HCT116 (cell line): ENCODE measurements around the gene MAGEA11. TPM values are rescaled to one million over a fixed set of nuclear protein-coding genes. Genes with fewer than 3 reads are reported as not detected.

Experiments used
- ATAC-seq: fragments of 200-7000 bp; cut with Tn5 transposase; 2 replicates; pipeline ENCODE4 v1.9.1; 2020; ENCODE audit warnings: mild to moderate bottlenecking, moderate library complexity
- BruUV-seq: library from RNA; stranded (reverse); fragments of 400-500 nt; replicated peaks from 2 replicates; lab custom pipeline; 2021; lab: Mats Ljungman, UMichigan
- CTCF ChIA-PET: fragments of 300-600 bp; sonication (Branson Sonifier 250); formaldehyde crosslinking; loops from one replicate; lab custom pipeline; 2021; ENCODE audit warnings: antibody characterized with exemption; lab: Charles Lee
- POLR2A ChIA-PET: fragments of 300-600, 350-600 bp; sonication (Branson Sonifier 250); formaldehyde crosslinking; loops from one replicate; lab custom pipeline; 2021; ENCODE audit warnings: antibody characterized with exemption; lab: Charles Lee
- RAD21 ChIA-PET, 2 experiments: fragments of 300-600 bp; sonication (Branson Sonifier 250); formaldehyde crosslinking; loops; one replicate each; lab custom pipeline; 2023; ENCODE audit warnings: low total read pairs in 2 of 2; ENCODE audit not compliant: uncharacterized antibody in 2 of 2, unreplicated experiment in 2 of 2, low non-redundant PET in 1 of 2; lab: Charles Lee
- DNase-seq: peaks from one replicate; pipeline ENCODE4 v3.0.0-alpha.2; 2010; ENCODE audit warnings: low read depth, low spot score
- H2AFZ ChIP-seq: fragments of 200-600 bp; shearing (Covaris generic), sonication (generic); 2 replicates; pipeline ENCODE4 v1.6.1; 2017; ENCODE audit warnings: low read depth, mixed run types, mixed read lengths, antibody characterized with exemption, low read length; ENCODE audit not compliant: poor library complexity, severe bottlenecking
- H3K27ac ChIP-seq: 2 replicates; pipeline ENCODE4 v1.5.1; 2012; ENCODE audit warnings: low read depth, low read length
- H3K27me3 ChIP-seq: fragments of 200-600 bp; sonication (generic); 2 replicates; pipeline ENCODE4 v1.6.1; 2016; ENCODE audit warnings: mixed run types, low read length, mixed read lengths; ENCODE audit not compliant: insufficient read depth
- H3K36me3 ChIP-seq, 2 experiments: fragments of 200-500 bp in 1 of 2; fragments of 200-600 bp in 1 of 2; sonication (Bioruptor generic) in 1 of 2; sonication (generic) in 1 of 2; 2 replicates each; pipeline versions ENCODE4 v1.5.1 to v1.6.1; 2014 to 2016; ENCODE audit warnings: low read length in 2 of 2, inconsistent platforms in 1 of 2, mixed read lengths in 1 of 2, mixed run types in 1 of 2; ENCODE audit not compliant: insufficient read depth in 2 of 2, control insufficient read depth in 1 of 2
- H3K4me1 ChIP-seq, 2 experiments: fragments of 200-600 bp in 1 of 2; sonication (generic) in 1 of 2; 2 replicates each; pipeline versions ENCODE4 v1.5.1 to v1.6.1; 2012 to 2017; ENCODE audit warnings: low read length in 2 of 2, inconsistent platforms in 1 of 2, mild to moderate bottlenecking in 1 of 2, mixed read lengths in 1 of 2, mixed run types in 1 of 2, moderate library complexity in 1 of 2; ENCODE audit not compliant: insufficient read depth in 2 of 2, control insufficient read depth in 1 of 2
- H3K4me2 ChIP-seq: fragments of 200-600 bp; sonication (generic); 2 replicates; pipeline ENCODE4 v1.6.1; 2017; ENCODE audit warnings: mixed run types, low read length, mixed read lengths
- H3K4me3 ChIP-seq, 2 experiments: fragments of 200-600 bp in 1 of 2; sonication (generic) in 1 of 2; replicated peaks in 1 of 2; 2 replicates each; pipeline ENCODE4 v1.5.1; 2011 to 2016; ENCODE audit warnings: low read length in 2 of 2, control low read depth in 1 of 2, low read depth in 1 of 2, mild to moderate bottlenecking in 1 of 2, mixed read lengths in 1 of 2, mixed run types in 1 of 2
- H3K79me2 ChIP-seq: fragments of 200-600 bp; sonication (generic); 2 replicates; pipeline ENCODE4 v1.6.1; 2017; ENCODE audit warnings: mild to moderate bottlenecking, mixed run types, low read length, moderate library complexity, mixed read lengths; ENCODE audit not compliant: insufficient read depth
- H3K9ac ChIP-seq: fragments of 200-600 bp; sonication (generic); 2 replicates; pipeline ENCODE4 v1.6.1; 2016; ENCODE audit warnings: low read length, mixed read lengths
- H3K9me2 ChIP-seq: fragments of 200-600 bp; sonication (generic), shearing (Covaris generic); 2 replicates; pipeline ENCODE4 v1.6.1; 2017; ENCODE audit warnings: mixed run types, mild to moderate bottlenecking, moderate library complexity; ENCODE audit not compliant: insufficient read depth
- H3K9me3 ChIP-seq, 2 experiments: fragments of 200-500 bp in 1 of 2; fragments of 200-600 bp in 1 of 2; sonication (Bioruptor generic) in 1 of 2; sonication (generic) in 1 of 2; 2 replicates each; pipeline ENCODE4 v1.6.1; 2014 to 2017; ENCODE audit warnings: low read length in 2 of 2, mixed read lengths in 2 of 2, inconsistent platforms in 1 of 2, low read depth in 1 of 2, mild to moderate bottlenecking in 1 of 2, mixed run types in 1 of 2, moderate library complexity in 1 of 2; ENCODE audit not compliant: control insufficient read depth in 1 of 2, insufficient read depth in 1 of 2
- H4K20me1 ChIP-seq: fragments of 200-600 bp; sonication (generic), shearing (Covaris generic); 2 replicates; pipeline ENCODE4 v1.6.1; 2017; ENCODE audit warnings: mixed run types, mild to moderate bottlenecking, moderate library complexity; ENCODE audit not compliant: insufficient read depth
- CBX3 ChIP-seq: IDR thresholded peaks from 2 replicates; pipeline ENCODE4 v1.6.1; 2012; ENCODE audit warnings: low read depth
- EGR1 ChIP-seq: IDR thresholded peaks from 2 replicates; pipeline ENCODE4 v1.6.1; 2012; ENCODE audit warnings: low read depth
- ELF1 ChIP-seq: IDR thresholded peaks from 2 replicates; pipeline ENCODE4 v1.6.1; 2012; ENCODE audit warnings: low read depth, borderline replicate concordance
- EZH2phosphoT487 ChIP-seq: fragments of 200-600 bp; IDR thresholded peaks from 2 replicates; pipeline ENCODE4 v1.6.1; 2018; ENCODE audit warnings: antibody characterized with exemption, borderline replicate concordance
- FOSL1 ChIP-seq: IDR thresholded peaks from 2 replicates; pipeline ENCODE4 v1.6.1; 2012; ENCODE audit warnings: low read depth
- JUND ChIP-seq: IDR thresholded peaks from 2 replicates; pipeline ENCODE4 v1.6.1; 2012
- POLR2AphosphoS5 ChIP-seq: IDR thresholded peaks from 2 replicates; pipeline ENCODE4 v1.6.1; 2011; ENCODE audit warnings: mild to moderate bottlenecking, low read depth, low read length, moderate library complexity
- RAD21 ChIP-seq: IDR thresholded peaks from 2 replicates; pipeline ENCODE4 v1.6.1; 2012; ENCODE audit warnings: low read depth, mild to moderate bottlenecking
- SIN3A ChIP-seq: IDR thresholded peaks from 2 replicates; pipeline ENCODE4 v1.6.1; 2012; ENCODE audit warnings: low read depth
- SP1 ChIP-seq: IDR thresholded peaks from 2 replicates; pipeline ENCODE4 v1.6.1; 2012; ENCODE audit warnings: low read depth
- SRF ChIP-seq: IDR thresholded peaks from 2 replicates; pipeline ENCODE4 v1.6.1; 2012; ENCODE audit warnings: low read depth
- TCF7L2 ChIP-seq: IDR thresholded peaks from 2 replicates; pipeline ENCODE4 v1.7.0; 2011; ENCODE audit warnings: borderline replicate concordance, inconsistent platforms; ENCODE audit not compliant: insufficient read depth, insufficient read length; ENCODE audit errors: extremely low read depth
- YY1 ChIP-seq: IDR thresholded peaks from 2 replicates; pipeline ENCODE4 v1.6.1; 2011; ENCODE audit warnings: low read length, low read depth, moderate library complexity, mild to moderate bottlenecking; ENCODE audit not compliant: insufficient replicate concordance; ENCODE audit errors: extremely low read depth
- ZFX ChIP-seq: fragments of 450-650 bp; IDR thresholded peaks from 2 replicates; pipeline ENCODE4 v1.6.1; 2017
- ZNF274 ChIP-seq: fragments of 200-500 bp; sonication (Bioruptor generic); IDR thresholded peaks from 2 replicates; pipeline ENCODE4 v1.6.1; 2014; ENCODE audit warnings: mild to moderate bottlenecking, low read depth, low read length, inconsistent platforms
- intact Hi-C: fragments of 100-400 bp; cut with micrococcal nuclease; formaldehyde crosslinking; loops from 2 replicates; pipeline ENCODE4 v1.10.0; 2022
- total RNA-seq: library from RNA; stranded (reverse); gene quantifications from one replicate; pipeline ENCODE4 v1.2.1, GENCODE V29; 2021; ENCODE audit not compliant: unreplicated experiment
- TF ChIP-seq, protein P1 (sequence below): IDR thresholded peaks from 2 replicates; pipeline ENCODE4 v1.6.1; 2011; ENCODE audit warnings: mild to moderate bottlenecking, low read length, moderate library complexity; ENCODE audit not compliant: insufficient replicate concordance; ENCODE audit errors: extremely low read depth
- TF ChIP-seq, protein P2 (sequence below): IDR thresholded peaks from 2 replicates; pipeline ENCODE4 v1.6.1; 2012; ENCODE audit warnings: low read depth
- TF ChIP-seq, protein P3 (sequence below), 3 experiments: fragments of 200-600 bp in 1 of 3; sonication (generic) in 1 of 3; IDR thresholded peaks in 2 of 3; conservative IDR thresholded peaks in 1 of 3; 2 replicates each; pipeline ENCODE4 v1.5.1; 2012 to 2017; ENCODE audit warnings: low read depth in 2 of 3, low read length in 2 of 3, antibody characterized with exemption in 1 of 3, borderline replicate concordance in 1 of 3, control low read depth in 1 of 3, mild to moderate bottlenecking in 1 of 3, mixed read lengths in 1 of 3, mixed run types in 1 of 3, moderate library complexity in 1 of 3; ENCODE audit not compliant: insufficient read depth in 1 of 3
- TF ChIP-seq, protein P4 (sequence below): IDR thresholded peaks from 2 replicates; pipeline ENCODE4 v1.6.1; 2012
- TF ChIP-seq, protein P5 (sequence below): IDR thresholded peaks from 2 replicates; pipeline ENCODE4 v1.6.1; 2012

The MAGEA11 gene
- total RNA-seq, 1 experiment from 2014 or later = not detected

DNA sequence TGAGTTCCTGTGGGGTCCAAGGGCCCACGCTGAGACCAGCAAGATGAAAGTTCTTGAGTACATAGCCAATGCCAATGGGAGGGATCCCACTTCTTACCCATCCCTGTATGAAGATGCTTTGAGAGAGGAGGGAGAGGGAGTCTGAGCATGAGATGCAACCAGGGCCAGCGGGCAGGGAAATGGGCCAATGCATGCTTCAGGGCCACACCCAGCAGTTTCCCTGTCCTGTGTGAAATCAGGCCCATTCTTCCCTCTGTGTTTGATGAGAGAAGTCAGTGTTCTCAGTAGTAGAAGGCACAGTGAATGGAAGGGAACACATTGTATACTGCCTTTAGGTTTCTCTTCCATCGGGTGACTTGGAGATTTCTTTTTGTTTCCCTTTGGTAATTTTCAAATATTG is 4.8 kb downstream of the MAGEA11 start:
- Histone ChIP-seq H3K27ac (no peak overlapping the region), H2AFZ (no peak overlapping the region), H3K27me3 (no peaks in the 10 kb centered on the region), H3K9me3 (no peaks in the 10 kb centered on the region), H3K36me3 (no peaks in the 10 kb centered on the region), H3K4me1 (no peaks in the 10 kb centered on the region), H3K9ac (no peak overlapping the region), H3K9me2 (no peaks in the 10 kb centered on the region), H3K4me3 (no peak overlapping the region), H3K79me2 (no peaks in the 10 kb centered on the region), H3K4me2 (no peak overlapping the region), H4K20me1 (no peaks in the 10 kb centered on the region)
- ATAC-seq = no peak
- ChIA-PET RAD21 (no interaction called here), CTCF (no interaction called here), POLR2A (no interaction called here)
- TF ChIP-seq, protein P1, sequence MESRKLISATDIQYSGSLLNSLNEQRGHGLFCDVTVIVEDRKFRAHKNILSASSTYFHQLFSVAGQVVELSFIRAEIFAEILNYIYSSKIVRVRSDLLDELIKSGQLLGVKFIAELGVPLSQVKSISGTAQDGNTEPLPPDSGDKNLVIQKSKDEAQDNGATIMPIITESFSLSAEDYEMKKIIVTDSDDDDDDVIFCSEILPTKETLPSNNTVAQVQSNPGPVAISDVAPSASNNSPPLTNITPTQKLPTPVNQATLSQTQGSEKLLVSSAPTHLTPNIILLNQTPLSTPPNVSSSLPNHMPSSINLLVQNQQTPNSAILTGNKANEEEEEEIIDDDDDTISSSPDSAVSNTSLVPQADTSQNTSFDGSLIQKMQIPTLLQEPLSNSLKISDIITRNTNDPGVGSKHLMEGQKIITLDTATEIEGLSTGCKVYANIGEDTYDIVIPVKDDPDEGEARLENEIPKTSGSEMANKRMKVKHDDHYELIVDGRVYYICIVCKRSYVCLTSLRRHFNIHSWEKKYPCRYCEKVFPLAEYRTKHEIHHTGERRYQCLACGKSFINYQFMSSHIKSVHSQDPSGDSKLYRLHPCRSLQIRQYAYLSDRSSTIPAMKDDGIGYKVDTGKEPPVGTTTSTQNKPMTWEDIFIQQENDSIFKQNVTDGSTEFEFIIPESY = no peak
- TF ChIP-seq SP1 (no peak), POLR2AphosphoS5 (no peak), RAD21 (no peak), YY1 (no peak), ZNF274 (no peak), CBX3 (no peak), JUND (no peak), TCF7L2 (no peak), ELF1 (no peak), ZFX (no peak), EGR1 (no peak), FOSL1 (no peak), EZH2phosphoT487 (no peak), SRF (no peak), SIN3A (no peak)
- TF ChIP-seq, protein P2, sequence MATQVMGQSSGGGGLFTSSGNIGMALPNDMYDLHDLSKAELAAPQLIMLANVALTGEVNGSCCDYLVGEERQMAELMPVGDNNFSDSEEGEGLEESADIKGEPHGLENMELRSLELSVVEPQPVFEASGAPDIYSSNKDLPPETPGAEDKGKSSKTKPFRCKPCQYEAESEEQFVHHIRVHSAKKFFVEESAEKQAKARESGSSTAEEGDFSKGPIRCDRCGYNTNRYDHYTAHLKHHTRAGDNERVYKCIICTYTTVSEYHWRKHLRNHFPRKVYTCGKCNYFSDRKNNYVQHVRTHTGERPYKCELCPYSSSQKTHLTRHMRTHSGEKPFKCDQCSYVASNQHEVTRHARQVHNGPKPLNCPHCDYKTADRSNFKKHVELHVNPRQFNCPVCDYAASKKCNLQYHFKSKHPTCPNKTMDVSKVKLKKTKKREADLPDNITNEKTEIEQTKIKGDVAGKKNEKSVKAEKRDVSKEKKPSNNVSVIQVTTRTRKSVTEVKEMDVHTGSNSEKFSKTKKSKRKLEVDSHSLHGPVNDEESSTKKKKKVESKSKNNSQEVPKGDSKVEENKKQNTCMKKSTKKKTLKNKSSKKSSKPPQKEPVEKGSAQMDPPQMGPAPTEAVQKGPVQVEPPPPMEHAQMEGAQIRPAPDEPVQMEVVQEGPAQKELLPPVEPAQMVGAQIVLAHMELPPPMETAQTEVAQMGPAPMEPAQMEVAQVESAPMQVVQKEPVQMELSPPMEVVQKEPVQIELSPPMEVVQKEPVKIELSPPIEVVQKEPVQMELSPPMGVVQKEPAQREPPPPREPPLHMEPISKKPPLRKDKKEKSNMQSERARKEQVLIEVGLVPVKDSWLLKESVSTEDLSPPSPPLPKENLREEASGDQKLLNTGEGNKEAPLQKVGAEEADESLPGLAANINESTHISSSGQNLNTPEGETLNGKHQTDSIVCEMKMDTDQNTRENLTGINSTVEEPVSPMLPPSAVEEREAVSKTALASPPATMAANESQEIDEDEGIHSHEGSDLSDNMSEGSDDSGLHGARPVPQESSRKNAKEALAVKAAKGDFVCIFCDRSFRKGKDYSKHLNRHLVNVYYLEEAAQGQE = no peak
- TF ChIP-seq, protein P3, sequence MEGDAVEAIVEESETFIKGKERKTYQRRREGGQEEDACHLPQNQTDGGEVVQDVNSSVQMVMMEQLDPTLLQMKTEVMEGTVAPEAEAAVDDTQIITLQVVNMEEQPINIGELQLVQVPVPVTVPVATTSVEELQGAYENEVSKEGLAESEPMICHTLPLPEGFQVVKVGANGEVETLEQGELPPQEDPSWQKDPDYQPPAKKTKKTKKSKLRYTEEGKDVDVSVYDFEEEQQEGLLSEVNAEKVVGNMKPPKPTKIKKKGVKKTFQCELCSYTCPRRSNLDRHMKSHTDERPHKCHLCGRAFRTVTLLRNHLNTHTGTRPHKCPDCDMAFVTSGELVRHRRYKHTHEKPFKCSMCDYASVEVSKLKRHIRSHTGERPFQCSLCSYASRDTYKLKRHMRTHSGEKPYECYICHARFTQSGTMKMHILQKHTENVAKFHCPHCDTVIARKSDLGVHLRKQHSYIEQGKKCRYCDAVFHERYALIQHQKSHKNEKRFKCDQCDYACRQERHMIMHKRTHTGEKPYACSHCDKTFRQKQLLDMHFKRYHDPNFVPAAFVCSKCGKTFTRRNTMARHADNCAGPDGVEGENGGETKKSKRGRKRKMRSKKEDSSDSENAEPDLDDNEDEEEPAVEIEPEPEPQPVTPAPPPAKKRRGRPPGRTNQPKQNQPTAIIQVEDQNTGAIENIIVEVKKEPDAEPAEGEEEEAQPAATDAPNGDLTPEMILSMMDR (IDR thresholded peaks at IDR 0.05 in 2 of 3, conservative IDR thresholded peaks at IDR 0.05 in 1 of 3; ENCODE audit: borderline replicate concordance in 1 of 3, insufficient read depth in 1 of 3, low read depth in 2 of 3, low read length in 2 of 3) = no peak
- TF ChIP-seq, protein P4, sequence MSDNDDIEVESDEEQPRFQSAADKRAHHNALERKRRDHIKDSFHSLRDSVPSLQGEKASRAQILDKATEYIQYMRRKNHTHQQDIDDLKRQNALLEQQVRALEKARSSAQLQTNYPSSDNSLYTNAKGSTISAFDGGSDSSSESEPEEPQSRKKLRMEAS = no peak
- TF ChIP-seq, protein P5, sequence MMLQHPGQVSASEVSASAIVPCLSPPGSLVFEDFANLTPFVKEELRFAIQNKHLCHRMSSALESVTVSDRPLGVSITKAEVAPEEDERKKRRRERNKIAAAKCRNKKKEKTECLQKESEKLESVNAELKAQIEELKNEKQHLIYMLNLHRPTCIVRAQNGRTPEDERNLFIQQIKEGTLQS = no peak
- intact Hi-C loops = no loop called here
- BruUV-seq = no TSS peak
- DNase-seq = no peak
